Cardiac fibroblast (primary cell): ENCODE results near the gene MXRA5.
"Not testable (repeated sequence)": the region's sequence is repeated elsewhere in the genome, so short reads cannot be mapped to it uniquely, and the experiment has no call there.

Source experiments
- DNase-seq, 2 donors: peaks; one replicate each; pipeline versions ENCODE4 v3.0.0 to v3.0.0-alpha.2; 2010; ENCODE audit warnings: low read depth in 2 of 2
- H3K4me3 ChIP-seq, 2 donors: replicated peaks in 1 of 2; 1 replicate in 1 of 2; 2 replicates in 1 of 2; pipeline ENCODE4 v1.5.1; 2011; ENCODE audit warnings: low read depth in 2 of 2, low read length in 2 of 2, mild to moderate bottlenecking in 2 of 2, moderate library complexity in 1 of 2
- TF ChIP-seq, protein P1 (sequence below): IDR thresholded peaks from one replicate; pipeline ENCODE4 v1.5.1; 2011; ENCODE audit warnings: low read depth, mild to moderate bottlenecking, low read length, inconsistent platforms

The MXRA5 gene

DNA sequence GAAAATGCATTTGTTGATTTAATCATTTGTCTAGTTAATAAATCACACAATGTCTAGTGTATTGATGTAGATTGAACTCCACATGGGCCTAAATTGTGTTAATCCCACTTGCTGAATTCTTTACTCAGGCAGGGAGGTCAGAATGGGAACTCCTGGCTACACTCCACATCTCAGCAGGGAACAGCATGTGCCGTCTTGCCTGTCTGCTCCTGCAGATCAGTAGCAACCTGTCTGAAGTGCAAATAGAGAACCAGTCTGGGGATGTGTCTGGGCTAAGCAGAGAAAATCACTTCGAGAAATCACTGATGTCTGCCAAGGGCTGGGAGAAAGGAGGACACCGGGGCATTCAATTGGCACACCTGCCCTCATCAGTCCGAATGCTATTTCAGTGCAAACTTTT lies 16.5 kb upstream of the MXRA5 start:
- DNase-seq, result no peak
- no peak overlapping the region for H3K4me3 ChIP-seq
- TF ChIP-seq, protein P1, sequence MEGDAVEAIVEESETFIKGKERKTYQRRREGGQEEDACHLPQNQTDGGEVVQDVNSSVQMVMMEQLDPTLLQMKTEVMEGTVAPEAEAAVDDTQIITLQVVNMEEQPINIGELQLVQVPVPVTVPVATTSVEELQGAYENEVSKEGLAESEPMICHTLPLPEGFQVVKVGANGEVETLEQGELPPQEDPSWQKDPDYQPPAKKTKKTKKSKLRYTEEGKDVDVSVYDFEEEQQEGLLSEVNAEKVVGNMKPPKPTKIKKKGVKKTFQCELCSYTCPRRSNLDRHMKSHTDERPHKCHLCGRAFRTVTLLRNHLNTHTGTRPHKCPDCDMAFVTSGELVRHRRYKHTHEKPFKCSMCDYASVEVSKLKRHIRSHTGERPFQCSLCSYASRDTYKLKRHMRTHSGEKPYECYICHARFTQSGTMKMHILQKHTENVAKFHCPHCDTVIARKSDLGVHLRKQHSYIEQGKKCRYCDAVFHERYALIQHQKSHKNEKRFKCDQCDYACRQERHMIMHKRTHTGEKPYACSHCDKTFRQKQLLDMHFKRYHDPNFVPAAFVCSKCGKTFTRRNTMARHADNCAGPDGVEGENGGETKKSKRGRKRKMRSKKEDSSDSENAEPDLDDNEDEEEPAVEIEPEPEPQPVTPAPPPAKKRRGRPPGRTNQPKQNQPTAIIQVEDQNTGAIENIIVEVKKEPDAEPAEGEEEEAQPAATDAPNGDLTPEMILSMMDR, result no peak

DNA sequence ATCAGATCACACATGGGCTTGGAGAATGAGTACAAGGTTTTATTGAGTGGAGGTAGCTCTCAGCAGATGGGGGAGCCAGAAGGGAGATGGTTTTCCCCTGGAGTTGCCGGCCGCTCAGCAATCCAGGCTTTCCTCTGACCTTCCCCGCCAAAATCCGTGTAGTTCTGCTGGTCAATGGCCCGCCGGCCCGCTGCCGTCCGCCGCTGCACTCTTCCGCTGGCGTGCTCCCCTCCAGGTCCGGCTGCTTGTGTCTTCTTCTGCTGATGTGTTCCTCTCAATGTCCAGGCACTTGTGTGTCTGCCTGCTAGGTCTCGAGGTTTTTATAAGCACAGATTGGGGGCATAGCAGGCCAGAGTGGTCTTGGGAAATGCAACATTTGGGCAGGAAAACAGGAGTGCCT lies 14.4 kb upstream of the MXRA5 start:
- TF ChIP-seq, protein P1, result no peak
- no peak for DNase-seq
- H3K4me3 ChIP-seq, result no peak overlapping the region

DNA sequence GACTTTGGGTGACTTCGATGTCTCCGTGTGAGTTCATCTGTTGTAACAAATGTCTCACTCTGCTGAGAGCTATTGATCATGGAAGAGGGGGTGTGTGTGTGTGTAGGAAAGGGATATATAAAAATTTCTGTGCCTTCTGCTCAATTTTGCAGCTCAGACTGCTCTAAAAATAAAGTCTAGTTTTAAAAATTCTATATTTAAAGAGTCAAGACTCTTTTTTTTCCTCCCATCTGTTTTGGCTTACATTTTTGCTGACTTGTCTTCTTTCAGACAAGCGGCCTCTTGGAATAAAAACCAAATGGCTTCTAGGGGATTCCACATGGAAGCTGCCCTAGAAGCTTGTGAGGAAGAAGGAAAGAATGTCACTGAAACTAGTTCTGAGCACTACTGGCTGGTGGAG lies 6.3 kb upstream of the MXRA5 start:
- DNase-seq, H3K4me3 ChIP-seq: not testable (repeated sequence)

DNA sequence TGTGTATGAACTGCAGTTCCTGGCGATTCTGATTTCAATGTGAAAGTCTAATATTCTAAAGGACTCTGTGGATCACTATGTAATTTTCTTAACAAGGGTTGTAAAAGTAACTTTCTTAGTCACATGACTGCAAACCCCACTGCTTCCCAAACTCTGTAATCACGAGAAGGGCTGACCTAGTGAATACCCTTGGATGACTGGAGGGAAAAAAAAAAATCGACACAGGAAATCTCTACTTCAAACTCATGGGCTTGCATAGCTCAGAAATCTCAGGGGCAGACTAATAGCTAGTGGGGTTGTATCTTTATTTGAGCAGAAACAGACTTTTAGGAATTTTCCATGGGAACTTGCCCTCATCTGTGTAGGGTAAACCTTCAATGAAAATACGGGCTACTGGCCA lies 4.8 kb upstream of the MXRA5 start:
- TF ChIP-seq, protein P1, result no peak
- no peak for DNase-seq
- H3K4me3 ChIP-seq, result no peak overlapping the region

DNA sequence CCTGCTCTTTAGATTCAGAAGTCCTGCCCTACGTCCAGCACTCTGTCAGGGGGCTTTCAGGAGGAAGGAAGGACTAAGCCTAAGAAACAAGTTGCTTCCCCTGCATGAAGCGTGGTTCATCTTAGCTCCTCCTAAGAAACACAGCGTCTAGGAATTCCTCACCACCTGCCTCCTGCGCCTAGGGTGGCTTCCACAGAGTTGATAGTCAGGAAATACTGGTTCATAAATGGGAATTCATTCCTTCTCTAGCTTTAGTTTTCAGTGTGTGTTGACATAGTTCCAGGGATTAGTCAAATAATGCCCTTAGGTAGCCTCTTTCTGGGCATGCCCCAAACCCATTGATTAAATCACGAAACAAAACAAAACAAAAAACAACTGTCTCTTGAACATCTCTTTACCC lies 1.7 kb upstream of the MXRA5 start:
- H3K4me3 ChIP-seq, result no peak overlapping the region
- TF ChIP-seq, protein P1, result no peak
- no peak for DNase-seq

DNA sequence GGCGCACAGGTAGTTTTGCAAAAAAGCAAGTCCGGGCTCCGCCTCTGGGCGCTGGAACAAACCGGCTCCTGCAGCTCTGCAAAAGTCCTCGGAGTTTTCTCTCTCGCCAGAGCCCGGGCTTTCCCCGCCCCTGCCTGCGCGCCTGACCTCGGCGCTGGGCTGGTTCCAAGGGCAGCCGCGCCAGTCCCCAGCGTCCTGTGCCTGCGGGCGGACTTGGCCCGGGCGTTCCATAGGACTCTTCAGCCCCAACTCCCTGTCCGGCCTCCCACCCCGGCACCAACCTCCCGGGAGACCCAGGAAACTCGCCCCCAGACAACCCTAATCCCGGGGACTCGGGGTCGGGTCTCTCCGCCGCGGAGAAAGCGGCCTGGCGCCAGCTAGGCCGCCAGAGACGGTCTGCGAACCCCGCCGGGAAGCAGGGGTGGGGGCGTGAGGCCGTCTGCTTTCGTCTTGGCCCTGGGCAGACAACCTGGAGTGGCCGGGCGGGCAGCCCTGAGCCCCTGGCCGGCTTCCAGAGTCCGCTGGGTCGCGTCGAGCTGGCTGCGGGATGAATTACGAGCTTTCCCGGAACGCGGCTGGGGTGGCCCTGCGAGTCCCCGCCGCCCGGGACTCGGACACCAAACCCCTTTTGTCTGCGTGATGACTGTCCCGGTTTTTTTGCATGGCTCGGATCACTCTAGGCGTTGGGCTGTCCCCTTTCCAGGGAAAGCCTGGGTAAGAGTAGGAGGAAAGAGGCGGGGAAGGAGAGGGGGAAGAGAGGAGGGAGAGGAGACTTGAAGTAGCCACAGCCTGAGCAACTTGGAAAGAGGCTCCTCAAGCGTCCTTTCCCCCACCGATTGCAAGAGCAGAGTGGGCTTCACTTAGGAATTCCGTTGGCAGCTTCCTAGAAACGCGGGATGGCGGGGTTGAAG lies 916 bp downstream of the MXRA5 start:
- DNase-seq, result peak; percentile 1 to 38
- TF ChIP-seq, protein P1, result no peak
- peak overlapping the region in 1 of 2 donors; percentile 27 for H3K4me3 ChIP-seq

DNA sequence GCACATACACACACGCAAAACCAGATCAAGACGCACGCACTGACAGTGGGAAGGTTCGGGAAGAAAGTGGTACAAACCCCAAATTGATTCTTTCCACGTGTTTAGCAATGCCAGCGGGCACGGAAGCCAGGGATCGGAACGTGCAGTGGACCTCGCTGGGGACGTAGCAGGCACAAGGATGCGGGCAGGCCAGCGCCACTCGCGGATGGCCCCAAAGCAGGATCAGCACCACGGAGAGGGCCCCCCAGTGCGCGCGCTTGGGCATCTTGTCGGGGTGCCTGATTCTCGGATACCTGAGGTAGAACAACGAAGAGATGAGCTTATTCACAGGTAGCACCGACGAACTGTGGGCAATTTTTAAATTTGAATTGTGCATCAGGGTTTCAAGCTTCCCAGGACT lies 2.9 kb downstream of the MXRA5 start:
- not testable (repeated sequence) for H3K4me3 ChIP-seq, DNase-seq

DNA sequence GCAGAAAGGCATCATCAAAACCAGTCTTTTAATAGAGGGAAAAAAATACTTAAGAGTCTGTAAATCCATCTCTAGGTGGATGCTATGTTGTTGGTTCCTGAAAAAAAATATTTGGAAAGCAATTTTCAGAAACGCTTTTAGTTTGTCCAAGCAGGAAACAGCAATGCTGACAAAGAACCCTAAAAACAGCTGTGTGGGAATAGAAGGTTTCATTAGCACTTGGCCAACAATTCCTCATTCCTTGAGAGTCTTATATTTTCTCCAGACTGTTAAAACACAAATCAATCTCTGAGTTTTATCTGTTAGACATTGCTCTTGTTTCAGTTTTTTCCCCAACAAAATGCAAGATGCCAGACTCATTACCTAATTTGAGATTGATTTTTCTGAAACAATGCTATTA lies 6.4 kb downstream of the MXRA5 start:
- TF ChIP-seq, protein P1, result no peak
- no peak for DNase-seq
- no peak overlapping the region for H3K4me3 ChIP-seq
